Right renal pelvis (tissue), 4 donors: ENCODE measurements around the gene RARG. TPM values are rescaled to one million over a fixed set of nuclear protein-coding genes. Genes with fewer than 3 reads are reported as not detected.
"Not testable (repeated sequence)": the region's sequence is repeated elsewhere in the genome, so short reads cannot be mapped to it uniquely, and the experiment has no call there.

Experiments
- DNase-seq, 4 donors: peaks; one replicate each; pipeline ENCODE4 v3.0.0-alpha.2; 2013; ENCODE audit warnings: low read depth in 4 of 4, low spot score in 3 of 4, missing footprints in 1 of 4
- polyA plus RNA-seq, 4 donors: library from polyadenylated mRNA; unstranded; fragments of 120-200 nt; gene quantifications; one replicate each; pipeline ENCODE4 v1.2.1, GENCODE V29; 2013; ENCODE audit not compliant: insufficient read length in 4 of 4

The RARG gene
- polyA plus RNA-seq, 4 donors: 30.9 to 41.5 (median 32.7) TPM

GRCh38 chr12:53193985-53194716, 37.9 kb downstream of the RARG start:
- no peak for DNase-seq

GRCh38 chr12:53193040-53193439, 39.0 kb downstream of the RARG start:
- no peak for DNase-seq

GRCh38 chr12:53192531-53193021, 39.4 kb downstream of the RARG start:
- no peak for DNase-seq

GRCh38 chr12:53191885-53192530, 40.0 kb downstream of the RARG start:
- no peak for DNase-seq

GRCh38 chr12:53191096-53191884, 40.7 kb downstream of the RARG start:
- no peak for DNase-seq

GRCh38 chr12:53190108-53190729, 41.8 kb downstream of the RARG start:
- no peak for DNase-seq

GRCh38 chr12:53187145-53187899, 44.7 kb downstream of the RARG start:
- no peak for DNase-seq

- no peak for DNase-seq
Observed at GRCh38 chr12:53186745-53187144, 45.3 kb downstream of the RARG start.

GRCh38 chr12:53185582-53186153, 46.3 kb downstream of the RARG start:
- DNase-seq: no peak

GRCh38 chr12:53184828-53185227, 47.2 kb downstream of the RARG start:
- DNase-seq: no peak

- no peak for DNase-seq
Observed at GRCh38 chr12:53182903-53183302, 49.1 kb downstream of the RARG start.

- no peak for DNase-seq
Observed at GRCh38 chr12:53181935-53182334, 50.1 kb downstream of the RARG start.

GRCh38 chr12:53180931-53181645, 50.9 kb downstream of the RARG start:
- DNase-seq: peak in 3 of 4 donors; percentile 66 to 73 (median 73)

GRCh38 chr12:53180220-53180930, 51.6 kb downstream of the RARG start, which contains the start of the genes CSAD and ZNF740:
TSS of gene CSAD (minus strand) at chr12:53180925. CDS start at chr12:53173470, 7,455 bp downstream.
TSS of gene ZNF740 (plus strand) at chr12:53180722. CDS start at chr12:53181984, 1,262 bp downstream.
- DNase-seq: peak; percentile 93 to 95 (median 94)

GRCh38 chr12:53179687-53180219, 52.3 kb downstream of the RARG start:
- no peak for DNase-seq

GRCh38 chr12:53178803-53179202, 53.2 kb downstream of the RARG start:
- not testable (repeated sequence) for DNase-seq

- DNase-seq: not testable (repeated sequence)
Observed at GRCh38 chr12:53177447-53177846, 54.6 kb downstream of the RARG start.

- DNase-seq: no peak
Observed at GRCh38 chr12:53176750-53177149, 55.3 kb downstream of the RARG start.
